22Rv1 (cell line): Measurements from ENCODE around the gene CGB5.
A peak's percentile ranks its signal among the peaks of the same experiment; 100 is the strongest.
"Not testable (repeated sequence)": the region's sequence is repeated elsewhere in the genome, so short reads cannot be mapped to it uniquely, and the experiment has no call there.

Source experiments
- H3K27ac ChIP-seq: fragments of 450-650 bp; 2 replicates; pipeline ENCODE4 v1.5.1; 2017
- CTCF ChIP-seq: fragments of 450-650 bp; IDR thresholded peaks from 2 replicates; pipeline ENCODE4 v1.5.1; 2017; ENCODE audit warnings: mild to moderate bottlenecking
- ZFX ChIP-seq: fragments of 450-650 bp; IDR thresholded peaks from 2 replicates; pipeline ENCODE4 v1.6.1; 2017; ENCODE audit warnings: antibody characterized with exemption, borderline replicate concordance

The CGB5 gene

GRCh38 chr19:49073514-49074378, 30.1 kb downstream of the CGB5 start:
- no peak overlapping the region for H3K27ac ChIP-seq
- TF ChIP-seq ZFX: no peak
- TF ChIP-seq CTCF: peak; percentile 69

GRCh38 chr19:49074869-49075268, 31.2 kb downstream of the CGB5 start:
- TF ChIP-seq CTCF: peak; percentile 82
- not testable (repeated sequence) for H3K27ac ChIP-seq

- TF ChIP-seq CTCF (no peak), ZFX (no peak)
- H3K27ac ChIP-seq: no peak overlapping the region
Measured at GRCh38 chr19:49080392-49080791, 36.7 kb downstream of the CGB5 start.

- no peak overlapping the region for H3K27ac ChIP-seq
- no peak for TF ChIP-seq ZFX
- TF ChIP-seq CTCF: no peak
Measured at GRCh38 chr19:49081273-49081672, 37.6 kb downstream of the CGB5 start.

GRCh38 chr19:49084206-49085019, 40.8 kb downstream of the CGB5 start:
- H3K27ac ChIP-seq: peak overlapping the region; percentile 84
- TF ChIP-seq ZFX (no peak), CTCF (no peak)

- TF ChIP-seq ZFX (no peak), CTCF (no peak)
- H3K27ac ChIP-seq: peak within 1 kb of the TSS; percentile 84
Measured at GRCh38 chr19:49085020-49085867, 41.6 kb downstream of the CGB5 start, which contains the start of gene SNRNP70. Gene SNRNP70 (plus strand): TSS chr19:49085451. CDS start chr19:49086415, 964 bp downstream.
